HUDEP-2 (cell line): Measurements from ENCODE around the gene MRPS18C.

ENCODE experiments used
- DNase-seq, 76 experiments: peaks; one replicate each; lab custom pipeline; 2025; ENCODE audit not compliant: unreplicated experiment in 76 of 76; lab: John Stamatoyannopoulos, UW

MRPS18C gene

GRCh38 chr4:83455281-83456183, at the start of gene MRPS18C, which contains the start of gene HELQ:
MRPS18C (plus strand) TSS chr4:83456058; CDS start chr4:83456078, 20 bp downstream.
HELQ (minus strand) TSS chr4:83455823; CDS start chr4:83455693, 130 bp downstream.
- DNase-seq = peak; percentile 69 to 97 (median 92)

GRCh38 chr4:83408908-83409307, 47.0 kb upstream of the MRPS18C start:
- no peak for DNase-seq

DNA sequence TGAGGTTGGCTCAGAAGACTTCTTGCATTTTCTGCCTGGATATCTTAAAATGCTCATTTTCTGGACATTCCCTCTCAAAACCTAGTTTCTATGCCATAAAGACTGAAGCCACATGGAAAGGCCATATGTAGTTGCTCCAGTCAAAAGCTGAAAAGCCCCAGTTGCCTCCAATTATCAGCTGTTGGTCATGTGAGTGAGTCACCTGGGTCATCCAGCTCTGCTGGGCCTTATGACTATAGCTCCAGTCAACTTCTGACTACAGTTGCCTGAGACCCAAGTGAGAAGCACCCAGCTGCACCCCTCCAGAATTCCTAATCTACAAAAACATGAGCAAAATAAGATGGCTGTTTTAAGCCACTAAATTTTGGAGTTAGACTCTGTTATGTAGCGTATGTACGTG, 42.2 kb upstream of the MRPS18C start:
- no peak for DNase-seq

GRCh38 chr4:83417566-83417965, 38.3 kb upstream of the MRPS18C start:
- DNase-seq = no peak

DNA sequence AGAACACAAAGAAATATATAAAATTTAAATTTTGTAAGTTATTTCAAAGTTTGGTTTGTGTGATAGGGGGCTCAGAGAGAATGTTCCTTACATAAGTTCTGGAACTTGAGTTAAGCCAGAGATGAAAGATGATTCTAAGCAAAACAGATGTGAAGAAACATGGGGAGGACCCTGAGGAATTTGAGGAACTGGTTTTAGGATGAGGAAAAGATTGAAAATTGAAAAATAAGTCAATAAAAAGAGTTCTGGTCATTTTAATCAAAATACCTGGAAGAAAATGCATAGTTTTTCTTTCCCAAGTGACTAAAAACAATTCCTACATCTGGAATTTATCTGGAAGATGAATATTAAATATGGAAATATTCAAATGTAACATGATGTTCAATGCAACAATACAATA, 37.6 kb upstream of the MRPS18C start:
- DNase-seq = no peak

DNA sequence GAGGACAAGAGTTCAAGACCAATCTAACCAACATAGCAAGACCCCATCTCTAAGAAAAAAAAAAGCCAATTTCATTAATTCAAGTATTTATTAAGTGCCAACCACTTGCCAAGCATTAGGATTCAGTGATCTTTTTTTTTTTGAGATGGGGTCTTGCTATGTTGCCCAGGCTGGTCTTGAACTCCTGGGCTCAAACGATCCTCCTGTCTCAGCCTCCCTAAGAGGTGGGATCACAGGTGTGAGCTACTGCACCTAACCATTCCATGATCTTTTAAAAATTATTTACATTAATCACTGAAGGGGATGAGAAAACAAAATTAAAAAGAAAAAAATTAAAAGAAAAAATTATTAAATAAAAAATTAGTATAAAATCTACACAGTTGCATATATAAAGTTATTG, 24.7 kb upstream of the MRPS18C start:
- DNase-seq = no peak

- no peak for DNase-seq
Observed at GRCh38 chr4:83436680-83437079, 19.2 kb upstream of the MRPS18C start.

DNA sequence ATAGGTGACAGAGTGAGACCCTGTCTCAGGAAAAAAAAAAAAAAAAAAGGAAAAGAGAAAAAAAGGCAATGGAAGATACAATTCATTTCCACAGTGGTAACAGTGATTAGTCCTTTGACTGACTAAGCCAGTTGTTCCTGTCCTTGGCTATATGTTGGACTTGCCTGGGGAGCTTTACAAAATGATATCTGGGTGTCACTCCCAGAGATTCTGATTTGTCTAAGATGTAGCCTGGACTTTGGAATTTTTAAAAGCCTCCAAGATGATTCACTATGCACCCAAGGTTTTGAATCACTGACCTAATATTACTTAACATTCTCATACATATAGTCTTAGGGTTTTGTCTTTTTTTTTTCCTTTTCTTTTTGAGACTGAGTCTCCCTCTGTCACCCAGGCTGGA, 17.1 kb upstream of the MRPS18C start:
- no peak for DNase-seq

DNA sequence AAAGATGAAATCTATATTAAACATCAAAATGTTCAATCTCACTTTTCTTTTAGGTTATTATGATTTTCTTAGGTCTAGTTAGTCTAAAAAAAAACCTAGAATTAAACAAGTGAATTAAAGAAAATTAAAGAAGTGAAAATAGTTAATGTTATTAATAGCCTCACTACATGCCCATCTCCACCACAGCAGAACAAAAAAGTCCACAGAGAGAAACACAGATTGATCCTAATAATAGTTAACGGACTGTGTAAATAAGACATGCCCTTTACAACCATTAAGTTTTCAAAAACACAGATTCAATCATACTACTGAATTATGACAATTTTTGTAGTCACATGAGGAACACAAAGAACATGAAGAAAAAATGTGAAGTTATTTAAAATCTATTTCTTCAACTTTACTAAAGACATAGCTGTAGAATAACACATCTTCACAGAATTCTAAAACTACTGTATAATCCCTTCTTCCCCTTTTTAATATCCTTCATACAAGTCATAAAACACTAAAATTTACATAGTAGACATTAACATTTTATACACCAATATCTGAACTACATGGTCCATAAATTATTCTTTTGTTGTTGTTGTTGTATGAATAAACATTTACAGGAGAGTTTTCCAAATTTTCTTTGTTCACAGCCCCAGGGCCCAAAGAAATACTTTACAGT, 15.6 kb upstream of the MRPS18C start:
- no peak for DNase-seq

DNA sequence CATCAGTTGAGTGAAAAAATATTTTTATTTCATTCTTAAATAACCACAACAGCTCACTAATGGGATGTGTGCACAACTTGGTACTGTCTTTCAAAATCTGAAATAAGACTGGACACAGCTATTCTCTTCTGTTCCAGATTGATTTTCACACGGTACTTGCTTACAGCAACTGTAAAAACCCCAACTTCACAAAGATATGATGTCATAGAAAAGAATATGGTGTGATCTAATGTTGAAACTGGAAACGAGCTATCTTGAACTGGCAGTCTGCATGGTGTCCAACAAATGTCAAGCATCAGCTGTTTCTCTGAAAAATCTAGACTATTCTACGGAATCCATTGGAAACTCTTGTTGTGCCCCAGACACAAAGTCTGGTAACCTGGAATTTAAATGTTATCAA, 15.0 kb upstream of the MRPS18C start:
- no peak for DNase-seq

DNA sequence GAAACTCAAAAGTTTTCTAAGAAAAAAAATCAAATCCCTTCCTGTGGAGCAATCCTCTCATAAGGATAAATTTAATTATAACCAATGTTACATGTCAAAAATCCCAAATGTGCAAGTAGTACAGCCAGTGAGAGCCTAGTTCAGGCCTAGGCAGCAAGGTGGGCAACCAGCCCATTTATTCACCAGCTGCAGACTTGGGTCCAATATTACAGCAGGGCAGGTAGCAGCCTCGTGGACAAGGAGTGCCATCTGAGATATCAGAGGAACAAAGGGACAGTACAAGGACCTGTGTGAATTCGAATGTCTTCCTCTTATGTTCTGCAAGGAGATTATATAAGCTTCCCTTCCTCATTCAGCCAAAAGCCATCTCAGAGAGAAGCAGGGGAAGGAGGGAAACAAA, 6.8 kb upstream of the MRPS18C start:
- no peak for DNase-seq

- peak in 2 of 76 experiments; percentile 1 to 4 for DNase-seq
Observed at GRCh38 chr4:83454686-83455085, 1.2 kb upstream of the MRPS18C start.

GRCh38 chr4:83456184-83456501, 285 bp downstream of the MRPS18C start:
- no peak for DNase-seq

DNA sequence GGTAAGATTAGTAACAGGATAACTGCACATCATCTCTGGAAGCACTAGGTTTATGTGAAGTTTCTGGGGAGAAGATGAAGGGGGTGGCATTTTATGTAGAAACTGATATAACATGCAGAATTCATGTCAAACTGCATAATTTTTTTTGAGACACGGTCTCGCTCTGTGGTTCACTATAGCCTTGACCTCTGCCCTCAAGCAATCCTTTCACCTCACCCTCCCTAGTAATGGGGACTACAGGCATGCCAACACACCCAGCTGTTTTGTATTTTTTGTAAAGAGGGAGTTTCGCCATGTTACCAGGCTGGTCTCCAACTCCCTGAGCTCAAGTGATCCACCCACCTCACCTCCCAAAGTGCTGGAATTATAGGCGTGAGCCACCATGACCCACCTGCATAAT, 17.6 kb downstream of the MRPS18C start:
- DNase-seq = no peak

DNA sequence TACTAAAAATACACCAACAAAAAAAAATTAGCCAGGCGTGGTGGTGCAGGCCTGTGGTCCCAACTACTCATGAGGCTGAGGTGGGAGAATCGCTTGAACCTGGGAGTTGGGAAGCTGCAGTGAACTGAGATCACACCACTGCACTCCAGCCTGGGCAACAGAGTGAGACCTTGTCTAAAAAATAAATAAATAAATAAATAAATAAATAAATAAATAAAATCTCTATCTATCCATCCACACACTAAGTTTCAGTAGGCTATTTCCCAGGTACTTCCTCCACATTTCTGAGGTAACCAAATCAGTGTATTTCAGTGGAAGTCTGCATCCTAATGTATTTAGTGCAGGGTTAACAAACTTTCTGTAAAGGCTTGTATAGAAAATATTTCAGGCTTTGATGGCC, 18.1 kb downstream of the MRPS18C start:
- no peak for DNase-seq

DNA sequence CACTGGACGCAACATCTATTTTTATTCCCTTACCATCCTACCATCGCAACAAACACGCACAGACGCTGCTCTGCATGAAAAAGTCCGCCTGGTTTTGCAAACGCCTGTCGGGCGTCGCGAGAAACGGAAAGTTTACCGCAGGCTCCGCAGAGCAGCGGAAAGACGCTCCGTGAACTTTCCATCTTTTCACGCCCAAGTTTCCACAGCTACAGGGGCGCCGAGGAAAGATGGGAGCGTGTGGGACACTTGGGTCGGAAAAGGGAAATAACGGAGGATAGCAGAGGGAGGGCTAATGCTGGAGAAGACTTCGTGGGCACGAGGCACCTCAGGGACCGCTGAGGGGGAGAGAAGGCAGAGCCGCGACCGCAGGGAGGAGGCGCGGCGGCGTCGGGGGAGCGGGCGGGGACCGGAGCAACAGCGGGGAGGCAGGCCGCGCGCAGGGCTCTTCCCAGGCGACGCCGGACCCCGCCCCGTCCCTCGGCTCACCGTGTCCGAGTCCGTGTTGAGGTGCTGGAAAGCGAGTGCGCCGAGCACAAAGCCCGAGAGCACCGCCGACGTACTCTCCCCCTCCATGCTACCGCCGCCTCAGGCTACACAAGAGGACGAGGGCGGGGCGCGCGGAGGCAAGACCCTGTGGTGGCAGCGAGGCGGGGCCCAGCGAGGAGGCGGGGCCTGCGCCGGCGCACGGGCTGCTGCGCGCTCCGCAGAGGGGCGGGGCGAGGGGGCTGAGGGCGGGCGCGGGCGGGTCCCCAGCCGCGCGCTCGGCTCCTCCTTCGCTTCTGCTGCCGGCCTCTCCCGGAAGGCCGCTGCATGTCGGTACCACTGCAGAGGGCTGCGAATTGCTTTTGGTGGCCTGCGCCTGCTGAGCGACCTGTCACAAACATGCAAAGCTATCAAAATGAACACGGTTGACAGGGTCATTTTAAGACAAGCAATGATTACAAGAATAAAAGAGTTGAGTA, 28.9 kb downstream of the MRPS18C start, which contains the start of gene ABRAXAS1:
ABRAXAS1 (minus strand) TSS at position 601 of the 962 bp plus-strand sequence; CDS start at position 573, 28 bp downstream.
- DNase-seq = peak; percentile 22 to 95 (median 88)

- peak in 17 of 76 experiments; percentile 3 to 41 (median 10) for DNase-seq
Observed at GRCh38 chr4:83486457-83487129, 30.7 kb downstream of the MRPS18C start.

GRCh38 chr4:83489711-83490326, 34.0 kb downstream of the MRPS18C start:
- peak in 11 of 76 experiments; percentile 1 to 34 (median 11) for DNase-seq

GRCh38 chr4:83490876-83491450, 35.1 kb downstream of the MRPS18C start:
- DNase-seq = peak in 11 of 76 experiments; percentile 1 to 32 (median 10)
